ENCODE results near the gene PRDM13. TPM values are rescaled to one million over a fixed set of nuclear protein-coding genes. Genes with fewer than 3 reads are reported as not detected.
"Not testable (repeated sequence)": the region's sequence is repeated elsewhere in the genome, so short reads cannot be mapped to it uniquely, and the experiment has no call there.

Gene PRDM13
- total RNA-seq, 1 donor from 2014 or later = not detected

DNA sequence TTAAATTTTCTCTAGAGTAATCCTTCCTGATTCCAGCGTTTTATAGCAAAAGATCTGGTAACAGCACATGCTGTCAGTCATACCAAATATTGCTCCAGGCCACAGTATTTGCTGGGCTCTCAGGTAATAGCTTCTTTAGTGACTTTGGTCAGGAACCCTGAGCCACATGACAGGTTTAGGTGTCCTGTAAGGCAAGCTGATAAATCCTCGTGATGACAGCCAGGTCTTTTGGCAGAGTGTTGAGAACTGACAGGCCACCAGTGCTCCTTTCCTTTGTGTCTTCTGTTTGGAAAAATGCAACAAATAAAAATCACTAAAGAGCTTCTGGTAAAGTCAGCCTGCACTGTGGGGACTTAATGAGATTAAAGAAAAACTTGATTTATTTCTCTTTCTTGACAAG lies 34.6 kb downstream of the PRDM13 start:
- Mint-ChIP-seq H3K36me3 (no peaks in the 10 kb centered on the region), H3K9me3 (peaks cover 14% of the 10 kb centered on the region), H3K27me3 (ENCODE audit: low read depth) (peaks cover 43% of the 10 kb centered on the region), H3K4me1 (no peaks in the 10 kb centered on the region), H3K4me3 (no peak overlapping the region), H3K27ac (no peak overlapping the region)
- TF ChIP-seq, protein P1, sequence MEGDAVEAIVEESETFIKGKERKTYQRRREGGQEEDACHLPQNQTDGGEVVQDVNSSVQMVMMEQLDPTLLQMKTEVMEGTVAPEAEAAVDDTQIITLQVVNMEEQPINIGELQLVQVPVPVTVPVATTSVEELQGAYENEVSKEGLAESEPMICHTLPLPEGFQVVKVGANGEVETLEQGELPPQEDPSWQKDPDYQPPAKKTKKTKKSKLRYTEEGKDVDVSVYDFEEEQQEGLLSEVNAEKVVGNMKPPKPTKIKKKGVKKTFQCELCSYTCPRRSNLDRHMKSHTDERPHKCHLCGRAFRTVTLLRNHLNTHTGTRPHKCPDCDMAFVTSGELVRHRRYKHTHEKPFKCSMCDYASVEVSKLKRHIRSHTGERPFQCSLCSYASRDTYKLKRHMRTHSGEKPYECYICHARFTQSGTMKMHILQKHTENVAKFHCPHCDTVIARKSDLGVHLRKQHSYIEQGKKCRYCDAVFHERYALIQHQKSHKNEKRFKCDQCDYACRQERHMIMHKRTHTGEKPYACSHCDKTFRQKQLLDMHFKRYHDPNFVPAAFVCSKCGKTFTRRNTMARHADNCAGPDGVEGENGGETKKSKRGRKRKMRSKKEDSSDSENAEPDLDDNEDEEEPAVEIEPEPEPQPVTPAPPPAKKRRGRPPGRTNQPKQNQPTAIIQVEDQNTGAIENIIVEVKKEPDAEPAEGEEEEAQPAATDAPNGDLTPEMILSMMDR (IDR thresholded peaks at IDR 0.05; ENCODE audit: unreplicated experiment) = no peak
- no peak for DNase-seq (ENCODE audit: low spot score in 2 of 2, unreplicated experiment in 2 of 2)

GRCh38 chr6:99645986-99646385 lies 39.4 kb downstream of the PRDM13 start:
- TF ChIP-seq, protein P1 (IDR thresholded peaks at IDR 0.05; ENCODE audit: unreplicated experiment) = no peak
- Mint-ChIP-seq H3K36me3 (no peaks in the 10 kb centered on the region), H3K27me3 (ENCODE audit: low read depth) (peaks cover 51% of the 10 kb centered on the region), H3K4me1 (no peaks in the 10 kb centered on the region), H3K4me3 (no peak overlapping the region), H3K27ac (no peak overlapping the region), H3K9me3 (no peaks in the 10 kb centered on the region)
- no peak for DNase-seq (ENCODE audit: low spot score in 2 of 2, unreplicated experiment in 2 of 2)

DNA sequence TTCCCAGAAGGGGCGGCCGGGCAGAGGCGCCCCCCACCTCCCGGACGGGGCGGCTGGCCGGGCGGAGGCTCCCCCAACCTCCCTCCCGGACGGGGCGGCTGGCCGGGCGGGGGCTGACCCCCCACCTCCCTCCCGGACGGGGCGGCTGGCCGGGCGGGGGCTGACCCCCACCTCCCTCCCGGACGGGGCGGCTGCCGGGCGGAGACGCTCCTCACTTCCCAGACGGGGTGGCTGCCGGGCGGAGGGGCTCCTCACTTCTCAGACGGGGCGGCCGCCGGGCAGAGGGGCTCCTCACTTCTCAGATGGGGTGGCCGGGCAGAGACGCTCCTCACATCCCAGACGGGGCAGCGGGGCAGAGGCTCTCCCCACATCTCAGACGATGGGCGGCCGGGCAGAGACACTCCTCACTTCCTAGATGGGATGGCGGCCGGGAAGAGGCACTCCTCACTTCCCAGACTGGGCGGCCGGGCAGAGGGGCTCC lies 43.5 kb downstream of the PRDM13 start:
- peaks cover 13% of the 10 kb centered on the region for H3K9me3 Mint-ChIP-seq
- H3K27ac Mint-ChIP-seq; H3K36me3 Mint-ChIP-seq; H3K4me1 Mint-ChIP-seq; DNase-seq (ENCODE audit: low spot score in 2 of 2, unreplicated experiment in 2 of 2); H3K4me3 Mint-ChIP-seq: not testable (repeated sequence)
- peaks cover 28% of the 10 kb centered on the region for H3K27me3 Mint-ChIP-seq (ENCODE audit: low read depth)

DNA sequence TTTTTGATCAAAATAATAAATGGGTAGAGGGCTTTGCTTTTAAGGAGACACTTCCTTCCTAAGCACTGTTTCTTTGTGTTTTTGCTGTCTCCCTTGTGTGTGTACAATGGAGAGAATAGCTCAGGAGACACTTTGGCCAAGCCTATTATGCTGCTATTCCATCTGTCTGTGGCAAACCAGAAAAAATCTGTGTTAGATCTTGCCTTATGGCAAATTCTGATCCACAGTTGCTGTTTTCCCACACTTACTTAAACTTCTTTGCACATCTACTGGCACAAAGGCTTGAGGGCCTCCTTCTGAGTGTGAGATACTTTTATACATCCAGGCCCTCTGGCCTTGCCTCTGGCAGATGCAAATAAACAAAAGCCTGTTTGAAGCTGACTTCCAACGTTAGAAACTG lies 53.6 kb downstream of the PRDM13 start:
- no peaks in the 10 kb centered on the region for H3K36me3 Mint-ChIP-seq
- no peak overlapping the region for H3K27ac Mint-ChIP-seq
- TF ChIP-seq, protein P1 (IDR thresholded peaks at IDR 0.05; ENCODE audit: unreplicated experiment) = no peak

GRCh38 chr6:99661870-99662269 lies 55.2 kb downstream of the PRDM13 start:
- no peak for DNase-seq (ENCODE audit: low spot score in 2 of 2, unreplicated experiment in 2 of 2)
- Mint-ChIP-seq H3K27me3 (ENCODE audit: low read depth) (peaks cover 23% of the 10 kb centered on the region), H3K4me1 (no peaks in the 10 kb centered on the region), H3K36me3 (no peaks in the 10 kb centered on the region), H3K27ac (no peak overlapping the region), H3K9me3 (no peaks in the 10 kb centered on the region), H3K4me3 (no peak overlapping the region)
- TF ChIP-seq, protein P1 (IDR thresholded peaks at IDR 0.05; ENCODE audit: unreplicated experiment) = no peak

More for the DNA sequence above, 53.6 kb downstream of the PRDM13 start:
- H3K4me1 Mint-ChIP-seq = no peaks in the 10 kb centered on the region
- peaks cover 27% of the 10 kb centered on the region for H3K27me3 Mint-ChIP-seq (ENCODE audit: low read depth)
- H3K9me3 Mint-ChIP-seq = peaks cover 2% of the 10 kb centered on the region
- no peak for DNase-seq (ENCODE audit: low spot score in 2 of 2, unreplicated experiment in 2 of 2)
- no peak overlapping the region for H3K4me3 Mint-ChIP-seq

- H3K4me1 Mint-ChIP-seq = no peaks in the 10 kb centered on the region
- no peak overlapping the region for H3K4me3 Mint-ChIP-seq
- TF ChIP-seq, protein P1 (IDR thresholded peaks at IDR 0.05; ENCODE audit: unreplicated experiment) = no peak
- peaks cover 21% of the 10 kb centered on the region for H3K27me3 Mint-ChIP-seq (ENCODE audit: low read depth)
- no peaks in the 10 kb centered on the region for H3K36me3 Mint-ChIP-seq
- H3K27ac Mint-ChIP-seq = no peak overlapping the region
- DNase-seq (ENCODE audit: low spot score in 2 of 2, unreplicated experiment in 2 of 2) = no peak
- H3K9me3 Mint-ChIP-seq = no peaks in the 10 kb centered on the region
These were observed 56.0 kb downstream of the PRDM13 start for GRCh38 chr6:99662616-99663015.

Other genes starting within 250 kb of the PRDM13 start
- gene COQ3, start 212.6 kb upstream of the PRDM13 start, total RNA-seq = 4.9 to 6.1 TPM (median 5.6 TPM) in 3 replicates
- gene PNISR, start 181.5 kb upstream of the PRDM13 start, total RNA-seq = 194 to 206 TPM (median 203 TPM) in 3 replicates
- gene USP45, start 91.4 kb upstream of the PRDM13 start, total RNA-seq = 14.0 to 17.1 TPM (median 17.0 TPM) in 3 replicates
- gene CCNC, start 38.2 kb upstream of the PRDM13 start, total RNA-seq = 51.9 to 55.5 TPM (median 54.3 TPM) in 3 replicates

Measured in mesothelial cell of epicardium (in vitro differentiated cells).